ENCODE data around the gene PLRG1. TPM values are rescaled to one million over a fixed set of nuclear protein-coding genes. Genes with fewer than 3 reads are reported as not detected.
"Not testable (repeated sequence)": the region's sequence is repeated elsewhere in the genome, so short reads cannot be mapped to it uniquely, and the experiment has no call there.

The PLRG1 gene
- 10 to 100 TPM; 46.1 to 62.3 (median 54.6) TPM for total RNA-seq
- total RNA-seq (2013) = 78.1 TPM

DNA sequence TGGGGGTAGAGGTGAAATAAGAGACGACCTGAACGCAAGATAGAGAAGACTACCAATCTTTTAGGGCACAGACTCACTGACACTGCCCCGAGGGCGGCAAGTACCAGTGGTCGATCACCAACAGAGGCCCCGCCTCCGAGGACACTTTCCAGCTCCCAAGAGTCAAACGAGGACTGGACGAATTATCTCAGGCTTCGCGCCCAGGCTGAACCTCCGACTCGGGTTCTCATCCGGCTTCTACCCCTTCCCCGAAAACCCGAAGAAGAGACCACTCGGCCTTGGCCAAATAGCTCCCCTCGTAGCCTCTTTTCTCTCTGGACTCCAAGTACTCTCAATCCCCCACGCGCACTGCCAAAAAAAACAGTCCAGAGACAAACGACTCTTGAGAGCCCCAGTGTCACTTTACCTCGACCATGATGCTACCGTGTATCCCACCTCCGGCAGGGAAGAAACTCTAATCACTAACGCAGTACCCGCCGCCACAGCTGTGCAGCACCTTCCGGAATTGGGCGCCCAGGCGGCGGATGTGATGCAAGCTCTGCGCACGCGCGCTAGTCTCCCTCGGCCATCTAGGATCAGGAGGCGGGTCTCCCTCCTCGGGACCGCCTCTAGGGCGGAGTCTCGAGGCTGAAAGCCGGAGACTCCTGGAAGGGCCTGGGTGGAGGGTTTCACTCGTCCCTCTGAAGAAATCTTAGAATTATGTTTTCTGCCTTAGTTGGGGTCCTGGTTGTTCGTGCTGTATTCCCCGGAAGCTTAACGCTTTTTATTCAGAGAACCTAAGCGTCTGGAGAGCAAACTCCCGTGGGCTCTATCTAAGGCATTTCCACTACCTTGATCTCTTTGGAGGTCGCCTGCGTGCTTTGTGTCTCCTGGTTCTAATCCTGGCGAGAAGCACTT is at the start of gene PLRG1:
Gene PLRG1, minus strand, starts transcription at position 507 of the 897 bp plus-strand sequence. Its CDS starts 92 bp downstream, at position 415.
- intact Hi-C loops (cut with micrococcal nuclease) = loop anchor here (1.0 kb wide), 1 partner anchor 826 kb away; the partner anchor contains the start of gene MAP9
- ATAC-seq = peak; percentile 94 to 99 (median 97)
- no peaks in the 10 kb centered on the region for H3K4me1 ChIP-seq (ENCODE audit: control insufficient read depth, insufficient read depth, low read length)
- H3K27me3 ChIP-seq (ENCODE audit: control insufficient read depth, insufficient read depth, low read length) = no peaks in the 10 kb centered on the region
- no peaks in the 10 kb centered on the region for H3K27me3 Mint-ChIP-seq (ENCODE audit: low read depth in 2 of 2)
- peak within 1 kb of the TSS; percentile 99 for H3K4me3 Mint-ChIP-seq
- H3K36me3 ChIP-seq (ENCODE audit: control insufficient read depth, insufficient read depth, low read length) = peaks cover 27% of the 10 kb centered on the region
- under 1% methylated on average over 51 of the region's 51 CpGs for WGBS (ENCODE audit: insufficient coverage)
- peak within 1 kb of the TSS; percentile 73 for H3K27ac ChIP-seq (ENCODE audit: low read length)
- no peaks in the 10 kb centered on the region for H3K36me3 Mint-ChIP-seq
- no peaks in the 10 kb centered on the region for H3K9me3 ChIP-seq (ENCODE audit: control insufficient read depth, insufficient read depth, low read length)
- DNase-seq = peak; percentile 98 to 99
- TF ChIP-seq, protein P1, sequence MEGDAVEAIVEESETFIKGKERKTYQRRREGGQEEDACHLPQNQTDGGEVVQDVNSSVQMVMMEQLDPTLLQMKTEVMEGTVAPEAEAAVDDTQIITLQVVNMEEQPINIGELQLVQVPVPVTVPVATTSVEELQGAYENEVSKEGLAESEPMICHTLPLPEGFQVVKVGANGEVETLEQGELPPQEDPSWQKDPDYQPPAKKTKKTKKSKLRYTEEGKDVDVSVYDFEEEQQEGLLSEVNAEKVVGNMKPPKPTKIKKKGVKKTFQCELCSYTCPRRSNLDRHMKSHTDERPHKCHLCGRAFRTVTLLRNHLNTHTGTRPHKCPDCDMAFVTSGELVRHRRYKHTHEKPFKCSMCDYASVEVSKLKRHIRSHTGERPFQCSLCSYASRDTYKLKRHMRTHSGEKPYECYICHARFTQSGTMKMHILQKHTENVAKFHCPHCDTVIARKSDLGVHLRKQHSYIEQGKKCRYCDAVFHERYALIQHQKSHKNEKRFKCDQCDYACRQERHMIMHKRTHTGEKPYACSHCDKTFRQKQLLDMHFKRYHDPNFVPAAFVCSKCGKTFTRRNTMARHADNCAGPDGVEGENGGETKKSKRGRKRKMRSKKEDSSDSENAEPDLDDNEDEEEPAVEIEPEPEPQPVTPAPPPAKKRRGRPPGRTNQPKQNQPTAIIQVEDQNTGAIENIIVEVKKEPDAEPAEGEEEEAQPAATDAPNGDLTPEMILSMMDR (IDR thresholded peaks at IDR 0.05) = no peak
- H3K4me3 ChIP-seq (ENCODE audit: low read length) = peak within 1 kb of the TSS; percentile 79
- H3K4me1 Mint-ChIP-seq = peaks cover 25 to 26% of the 10 kb centered on the region in 2 donors
- no peaks in the 10 kb centered on the region for H3K9me3 Mint-ChIP-seq
- H3K27ac Mint-ChIP-seq = peak within 1 kb of the TSS; percentile 96 to 98

DNA sequence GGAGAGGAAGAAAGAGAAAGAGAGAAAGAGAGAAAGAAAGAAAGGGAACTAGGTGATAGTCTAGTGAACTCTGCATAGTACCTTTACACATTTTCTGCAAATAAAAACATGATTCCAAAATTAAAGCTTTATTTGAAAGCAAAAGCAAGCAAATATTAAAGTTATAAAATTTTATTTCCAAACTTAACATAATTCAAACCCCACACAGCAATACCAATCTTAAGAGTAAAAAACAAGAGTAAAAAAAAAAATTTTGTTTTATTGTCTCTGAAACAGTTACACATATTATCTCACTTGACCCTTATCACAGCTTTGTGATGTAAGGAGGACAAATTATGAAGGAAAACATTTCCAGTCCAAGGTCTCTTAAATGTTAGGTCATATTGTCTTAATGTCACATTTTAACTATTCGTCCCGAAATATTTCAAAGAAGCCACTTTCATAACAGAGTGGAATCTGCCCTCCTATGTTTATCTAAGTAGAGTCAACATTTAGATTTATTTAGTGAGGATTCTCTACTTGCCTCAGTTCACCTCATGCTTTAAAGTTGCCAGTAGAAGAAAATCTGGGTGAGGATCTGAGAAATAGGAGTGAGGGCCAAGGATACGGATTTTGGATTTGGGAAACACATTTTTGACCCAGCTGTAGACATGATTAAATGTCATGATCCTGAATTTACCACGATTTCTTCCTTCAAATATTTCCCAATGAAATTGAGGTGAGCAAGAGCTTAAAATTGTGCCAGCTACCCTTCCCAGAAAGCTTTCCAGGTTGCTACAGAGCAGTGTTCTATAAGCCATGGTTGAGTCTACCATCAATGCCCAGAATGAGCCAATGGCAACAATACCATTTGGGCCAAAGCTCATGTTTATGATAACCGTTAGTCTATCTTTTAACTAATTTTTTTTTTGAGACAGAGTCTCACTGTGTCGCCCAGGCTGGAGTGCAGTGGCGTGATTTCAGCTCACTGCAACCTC is 47.9 kb upstream of the PLRG1 start:
- Mint-ChIP-seq H3K36me3 (no peaks in the 10 kb centered on the region), H3K4me3 (no peak overlapping the region), H3K9me3 (no peaks in the 10 kb centered on the region), H3K27me3 (ENCODE audit: low read depth in 2 of 2) (peaks cover 7 to 23% of the 10 kb centered on the region in 2 donors), H3K27ac (no peak overlapping the region), H3K4me1 (no peaks in the 10 kb centered on the region)
- no peaks in the 10 kb centered on the region for H3K4me1 ChIP-seq (ENCODE audit: control insufficient read depth, insufficient read depth, low read length)
- intact Hi-C loops (cut with micrococcal nuclease) = no loop called here
- no peak overlapping the region for H3K27ac ChIP-seq (ENCODE audit: low read length)
- H3K4me3 ChIP-seq (ENCODE audit: low read length) = no peak overlapping the region
- no peaks in the 10 kb centered on the region for H3K9me3 ChIP-seq (ENCODE audit: control insufficient read depth, insufficient read depth, low read length)
- TF ChIP-seq, protein P1 (IDR thresholded peaks at IDR 0.05) = no peak
- ATAC-seq (no peak), DNase-seq (no peak)
- no peaks in the 10 kb centered on the region for H3K36me3 ChIP-seq (ENCODE audit: control insufficient read depth, insufficient read depth, low read length)
- 87% methylated on average over 5 of the region's 7 CpGs for WGBS (ENCODE audit: insufficient coverage)
- H3K27me3 ChIP-seq (ENCODE audit: control insufficient read depth, insufficient read depth, low read length) = peaks cover 2% of the 10 kb centered on the region

DNA sequence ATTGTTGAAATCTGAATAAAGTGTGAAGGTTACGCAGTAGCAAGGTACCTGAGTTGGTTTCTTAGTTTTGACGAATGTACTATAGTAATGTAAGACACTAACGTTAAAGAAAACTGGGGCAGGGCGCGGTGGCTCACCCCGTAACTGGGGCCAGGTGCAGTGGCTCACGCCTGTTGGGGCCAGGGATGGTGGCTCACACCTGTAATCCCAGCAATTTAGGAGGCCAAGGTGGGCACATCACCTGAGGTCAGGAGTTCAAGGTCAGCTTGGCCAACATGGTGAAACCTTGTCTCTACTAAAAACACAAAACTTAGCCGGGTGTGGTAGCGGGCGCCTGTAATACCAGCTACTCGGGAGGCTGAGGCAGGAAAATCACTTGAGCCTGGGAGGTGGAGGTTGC is 47.1 kb upstream of the PLRG1 start:
- H3K27ac ChIP-seq (ENCODE audit: low read length); H3K27ac Mint-ChIP-seq; H3K36me3 Mint-ChIP-seq; H3K9me3 Mint-ChIP-seq; H3K36me3 ChIP-seq (ENCODE audit: control insufficient read depth, insufficient read depth, low read length); H3K4me3 ChIP-seq (ENCODE audit: low read length); H3K9me3 ChIP-seq (ENCODE audit: control insufficient read depth, insufficient read depth, low read length); ATAC-seq; H3K4me1 ChIP-seq (ENCODE audit: control insufficient read depth, insufficient read depth, low read length); H3K4me1 Mint-ChIP-seq; H3K27me3 ChIP-seq (ENCODE audit: control insufficient read depth, insufficient read depth, low read length); DNase-seq; H3K4me3 Mint-ChIP-seq; intact Hi-C loops (cut with micrococcal nuclease): not testable (repeated sequence)
- H3K27me3 Mint-ChIP-seq (ENCODE audit: low read depth in 2 of 2) = peaks cover 8 to 23% of the 10 kb centered on the region in 2 donors
- 90% methylated on average over 11 of the region's 11 CpGs for WGBS (ENCODE audit: insufficient coverage)

DNA sequence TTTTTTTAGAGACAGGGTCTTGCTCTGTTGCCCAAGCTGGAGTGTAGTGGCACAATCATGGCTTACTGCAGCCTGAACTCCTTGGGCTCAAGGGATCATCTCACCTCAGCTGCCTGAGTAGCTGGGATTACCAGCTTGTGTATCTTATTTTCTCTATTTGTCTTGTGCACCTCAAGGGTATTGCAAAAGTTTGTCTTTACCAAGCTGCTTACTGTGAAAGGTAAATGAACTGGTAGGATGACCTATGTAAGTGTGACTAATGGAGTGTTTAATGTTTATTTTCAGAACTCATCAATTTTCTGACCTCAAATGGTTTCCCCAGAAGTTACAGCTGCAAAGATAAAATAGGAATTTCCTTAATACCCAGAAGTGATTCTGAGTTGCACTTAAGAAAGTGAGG is 45.6 kb upstream of the PLRG1 start:
- H3K27me3 ChIP-seq (ENCODE audit: control insufficient read depth, insufficient read depth, low read length) = peaks cover 2% of the 10 kb centered on the region
- ATAC-seq (no peak), DNase-seq (no peak)
- no peak overlapping the region for H3K4me3 ChIP-seq (ENCODE audit: low read length)
- no peaks in the 10 kb centered on the region for H3K9me3 ChIP-seq (ENCODE audit: control insufficient read depth, insufficient read depth, low read length)
- no peaks in the 10 kb centered on the region for H3K36me3 Mint-ChIP-seq
- no peaks in the 10 kb centered on the region for H3K36me3 ChIP-seq (ENCODE audit: control insufficient read depth, insufficient read depth, low read length)
- intact Hi-C loops (cut with micrococcal nuclease) = no loop called here
- no peaks in the 10 kb centered on the region for H3K9me3 Mint-ChIP-seq
- H3K27ac ChIP-seq (ENCODE audit: low read length) = no peak overlapping the region
- no peak overlapping the region for H3K27ac Mint-ChIP-seq
- no peaks in the 10 kb centered on the region for H3K4me1 Mint-ChIP-seq
- H3K4me1 ChIP-seq (ENCODE audit: control insufficient read depth, insufficient read depth, low read length) = no peaks in the 10 kb centered on the region
- TF ChIP-seq, protein P1 (IDR thresholded peaks at IDR 0.05) = no peak
- peaks cover 7 to 20% of the 10 kb centered on the region in 2 donors for H3K27me3 Mint-ChIP-seq (ENCODE audit: low read depth in 2 of 2)
- H3K4me3 Mint-ChIP-seq = no peak overlapping the region

DNA sequence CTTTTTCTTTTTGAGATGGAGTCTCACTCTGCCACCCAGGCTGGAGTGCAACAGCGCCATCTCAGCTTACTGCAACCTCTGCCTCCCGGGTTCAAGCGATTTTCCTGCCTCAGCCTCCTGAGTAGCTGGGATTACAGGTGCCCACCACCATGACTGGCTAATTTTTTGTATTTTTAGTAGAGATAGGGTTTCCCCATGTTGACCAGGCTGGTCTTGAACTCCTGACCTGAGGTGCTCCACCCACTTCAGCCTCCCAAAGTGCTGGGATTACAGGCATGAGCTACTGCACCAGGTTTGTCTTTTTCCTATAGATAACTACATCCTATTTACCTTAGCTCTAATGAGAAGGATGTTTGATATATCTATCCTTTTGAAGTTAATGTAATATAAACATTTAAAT is 44.1 kb upstream of the PLRG1 start:
- peaks cover 11 to 31% of the 10 kb centered on the region in 2 donors for H3K27me3 Mint-ChIP-seq (ENCODE audit: low read depth in 2 of 2)
- H3K36me3 ChIP-seq (ENCODE audit: control insufficient read depth, insufficient read depth, low read length); H3K4me1 ChIP-seq (ENCODE audit: control insufficient read depth, insufficient read depth, low read length); H3K9me3 Mint-ChIP-seq; H3K27me3 ChIP-seq (ENCODE audit: control insufficient read depth, insufficient read depth, low read length); H3K4me3 Mint-ChIP-seq; ATAC-seq; H3K4me1 Mint-ChIP-seq; H3K27ac Mint-ChIP-seq; H3K4me3 ChIP-seq (ENCODE audit: low read length); H3K36me3 Mint-ChIP-seq; H3K27ac ChIP-seq (ENCODE audit: low read length); DNase-seq; intact Hi-C loops (cut with micrococcal nuclease); H3K9me3 ChIP-seq (ENCODE audit: control insufficient read depth, insufficient read depth, low read length): not testable (repeated sequence)
- WGBS (ENCODE audit: insufficient coverage) = 93% methylated on average over 3 of the region's 3 CpGs

Data from natural killer cell (primary cell).